Activated CD4-positive, alpha-beta T cell treated with anti-CD3 and anti-CD28 coated beads for 24 hours (primary cell): ENCODE measurements around the gene LRBA.
"Not testable (repeated sequence)": the region's sequence is repeated elsewhere in the genome, so short reads cannot be mapped to it uniquely, and the experiment has no call there.

ENCODE experiments used
- DNase-seq, 2 donors: peaks; one replicate each; pipeline ENCODE4 v3.0.0-alpha.2; 2020; ENCODE audit warnings: low read depth in 2 of 2

The LRBA gene

DNA sequence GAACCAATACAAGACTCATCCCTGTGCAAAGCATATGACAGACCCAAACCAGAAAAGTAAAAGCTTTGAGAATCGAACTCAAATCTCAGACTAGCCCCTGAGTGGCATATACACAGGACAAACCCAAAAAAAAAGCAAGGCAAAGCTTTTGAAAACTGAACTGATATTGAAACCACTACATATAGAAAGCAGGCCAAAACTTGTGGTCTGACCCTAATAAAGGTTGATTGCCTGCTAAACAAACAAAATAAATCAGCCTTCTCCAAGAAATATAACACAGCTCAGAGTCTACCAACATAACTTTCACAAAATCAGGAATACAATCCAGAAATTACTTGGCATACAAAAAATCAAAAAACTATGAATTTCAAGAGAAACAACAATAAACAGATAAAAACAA lies 40.3 kb downstream of the LRBA start:
- DNase-seq, result no peak

GRCh38 chr4:150974252-150974640 lies 40.8 kb downstream of the LRBA start:
- DNase-seq, result no peak

- DNase-seq, result no peak
Measured at GRCh38 chr4:150973626-150974251, 41.3 kb downstream of the LRBA start.

GRCh38 chr4:150972592-150972991 lies 42.5 kb downstream of the LRBA start:
- no peak for DNase-seq

DNA sequence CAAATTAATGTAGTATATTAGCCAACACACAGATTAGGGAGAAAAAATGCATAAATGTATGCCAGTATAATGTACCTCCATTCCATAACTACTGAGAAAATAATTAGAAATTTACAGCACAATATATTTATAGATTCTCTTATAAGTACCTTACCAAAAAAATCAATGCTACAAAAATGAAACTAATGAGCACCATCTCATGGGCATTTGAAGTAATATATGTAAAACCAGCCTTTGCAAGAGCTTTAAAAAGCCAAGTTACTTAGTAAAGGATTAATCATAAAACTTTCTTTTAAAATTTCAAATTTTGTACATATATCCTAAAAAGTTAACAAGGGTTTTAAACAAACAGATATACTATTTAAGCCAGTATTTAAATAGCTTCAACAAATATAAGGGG lies 43.2 kb downstream of the LRBA start:
- DNase-seq, result no peak

GRCh38 chr4:150970685-150971151 lies 44.4 kb downstream of the LRBA start:
- DNase-seq, result no peak

DNA sequence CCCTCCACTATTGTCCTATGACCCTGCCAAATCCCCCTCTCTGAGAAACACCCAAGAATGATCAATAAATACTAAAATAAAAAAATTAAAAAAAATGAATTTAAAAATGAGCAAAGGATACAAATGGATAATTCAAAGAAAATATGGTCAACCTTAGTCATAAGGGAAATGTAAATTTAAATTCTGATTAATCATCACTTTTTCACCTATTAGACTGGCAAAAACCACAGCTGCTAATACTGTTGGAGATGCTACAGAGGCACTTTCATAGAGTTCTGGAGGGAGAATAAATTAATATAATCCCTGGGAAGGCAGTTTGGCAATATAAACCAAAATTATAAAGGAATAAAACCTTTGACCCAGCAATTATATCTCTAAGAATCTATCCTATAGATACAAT lies 50.3 kb downstream of the LRBA start:
- DNase-seq, result no peak

DNA sequence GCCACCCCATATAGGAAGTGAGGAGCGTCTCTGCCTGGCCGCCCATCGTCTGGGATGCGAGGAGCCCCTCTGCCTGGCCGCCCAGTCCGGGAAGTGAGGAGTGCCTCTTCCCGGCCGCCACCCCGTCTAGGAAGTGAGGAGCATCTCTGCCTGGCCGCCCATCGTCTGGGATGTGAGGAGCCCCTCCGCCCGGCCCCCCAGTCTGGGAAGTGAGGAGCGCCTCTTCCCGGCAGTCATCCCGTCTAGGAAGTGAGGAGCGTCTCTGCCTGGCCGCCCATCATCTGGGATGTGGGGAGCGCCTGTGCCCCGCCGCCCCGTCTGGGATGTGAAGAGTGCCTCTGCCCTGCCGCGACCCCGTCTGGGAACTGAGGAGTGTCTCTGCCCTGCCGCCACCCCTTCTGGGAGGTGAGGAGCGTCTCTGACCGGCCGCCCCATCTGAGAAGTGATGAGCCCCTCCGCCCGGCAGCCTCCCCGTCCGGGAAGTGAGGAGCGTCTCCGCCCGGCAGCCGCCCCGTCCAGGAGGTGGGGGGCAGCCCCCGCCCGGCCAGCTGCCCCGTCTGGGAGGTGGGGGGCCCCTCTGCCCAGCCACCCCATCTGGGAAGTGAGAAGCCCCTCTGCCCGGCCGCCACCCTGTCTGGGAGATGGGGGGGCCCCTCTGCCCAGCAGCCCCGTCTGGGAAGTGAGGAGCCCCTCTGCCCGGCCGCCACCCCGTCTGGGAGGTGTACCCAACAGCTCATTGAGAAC lies 51.3 kb downstream of the LRBA start:
- DNase-seq, result not testable (repeated sequence)

GRCh38 chr4:150962245-150962644 lies 52.8 kb downstream of the LRBA start:
- no peak for DNase-seq

DNA sequence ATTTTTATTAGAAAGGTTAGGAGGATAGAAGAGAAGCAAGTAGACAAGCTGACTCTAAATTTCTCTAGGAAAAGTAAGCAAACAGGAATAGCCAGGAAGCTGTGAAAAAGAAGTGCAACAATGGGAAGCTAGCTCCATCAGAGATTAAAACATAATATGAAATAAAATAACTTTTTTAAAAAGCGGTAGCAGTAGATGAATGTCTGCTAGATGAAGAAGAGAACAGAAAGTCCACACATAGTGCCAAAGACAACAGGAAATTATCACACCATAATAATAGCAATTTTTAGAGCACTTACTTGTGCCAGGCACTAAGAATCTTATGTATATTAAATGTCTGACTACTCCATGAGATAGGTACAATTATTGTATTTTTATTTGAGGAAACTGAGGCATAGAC lies 53.5 kb downstream of the LRBA start:
- no peak for DNase-seq

DNA sequence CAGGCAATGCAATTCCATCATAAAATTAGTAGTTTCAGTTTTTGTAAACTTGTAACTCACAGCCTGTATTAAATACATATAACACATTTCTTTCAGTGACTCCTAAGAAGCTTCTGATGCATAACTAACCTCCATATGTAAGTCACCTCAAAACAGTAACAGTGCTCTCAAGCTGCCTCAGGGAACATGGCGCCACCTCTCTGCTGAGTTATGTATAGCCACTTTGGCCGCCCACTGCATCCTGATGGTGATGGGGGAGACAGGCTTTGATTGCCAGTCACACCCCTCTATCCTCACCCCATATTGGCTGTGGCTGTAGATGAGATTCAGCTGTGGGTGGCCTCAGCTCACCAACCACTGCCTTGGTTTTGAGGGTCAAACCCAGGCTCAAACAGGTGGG lies 54.3 kb downstream of the LRBA start:
- peak in 1 of 2 donors; percentile 36 for DNase-seq

GRCh38 chr4:150960079-150960478 lies 55.0 kb downstream of the LRBA start:
- DNase-seq, result no peak

- not testable (repeated sequence) for DNase-seq
Measured at GRCh38 chr4:150957981-150958380, 57.1 kb downstream of the LRBA start.

DNA sequence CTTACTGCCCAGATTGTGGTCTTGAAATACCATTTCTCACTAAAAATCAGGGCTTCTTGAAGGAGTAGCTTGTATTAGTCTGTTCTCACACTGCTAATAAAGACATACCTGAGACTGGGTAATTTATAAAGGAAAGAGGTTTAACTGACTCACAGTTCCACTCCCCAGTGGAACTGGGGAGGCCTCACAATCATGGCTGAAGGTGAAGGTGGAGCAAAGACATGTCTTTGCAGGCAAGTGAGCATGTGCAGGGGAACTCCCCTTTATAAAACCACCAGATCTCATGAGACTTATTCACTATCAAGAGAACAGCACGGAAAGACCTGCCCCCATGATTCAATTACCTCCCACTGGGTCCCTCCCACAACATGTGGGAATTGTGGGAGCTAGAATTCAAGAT lies 58.0 kb downstream of the LRBA start:
- peak in 1 of 2 donors; percentile 4 for DNase-seq

DNA sequence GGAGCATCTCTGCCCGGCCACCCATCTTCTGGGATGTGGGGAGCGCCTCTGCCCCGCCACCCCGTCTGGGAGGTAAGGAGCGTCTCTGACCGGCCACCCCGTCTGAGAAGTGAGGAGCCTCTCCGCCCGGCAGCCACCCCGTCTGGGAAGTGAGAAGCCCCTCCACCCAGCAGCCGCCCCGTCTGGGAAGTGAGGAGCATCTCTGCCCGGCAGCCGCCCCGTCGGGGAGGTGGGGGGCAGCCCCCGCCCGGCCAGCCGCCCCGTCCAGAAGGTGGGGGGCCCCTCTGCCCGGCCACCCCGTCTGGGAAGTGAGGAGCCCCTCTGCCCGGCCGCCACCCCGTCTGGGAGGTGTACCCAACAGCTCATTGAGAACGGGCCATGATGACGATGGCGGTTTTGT lies 61.2 kb downstream of the LRBA start:
- not testable (repeated sequence) for DNase-seq

- no peak for DNase-seq
Measured at GRCh38 chr4:150952167-150952845, 62.8 kb downstream of the LRBA start.

DNA sequence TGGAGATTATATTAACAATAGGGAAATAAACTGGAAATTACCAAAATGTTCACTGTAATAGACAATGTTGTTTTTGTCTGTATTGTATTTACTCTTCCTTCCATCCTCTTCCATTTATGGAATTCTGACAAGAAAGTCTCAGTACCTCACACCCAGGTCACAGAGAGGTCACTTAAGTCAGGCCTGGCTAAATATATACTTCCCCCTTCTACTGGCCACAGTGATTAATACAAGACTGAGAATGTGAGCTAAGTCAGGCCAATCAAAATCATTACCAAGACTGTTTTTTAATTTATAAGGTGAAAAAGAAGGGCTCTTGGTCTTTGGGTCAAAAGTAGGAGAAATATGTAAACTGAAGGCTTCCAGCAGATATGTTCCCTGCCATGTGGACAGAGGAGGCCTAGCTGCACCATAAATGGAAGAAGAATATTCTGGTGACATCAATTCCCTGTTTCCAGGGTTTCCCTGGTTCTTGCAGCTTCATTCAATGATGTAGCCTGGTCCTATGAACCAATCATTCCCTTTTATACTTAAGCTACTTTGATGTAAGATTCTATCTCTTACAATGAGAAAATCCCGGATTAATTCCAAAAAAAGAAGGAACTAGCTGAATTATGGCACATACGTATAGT lies 64.3 kb downstream of the LRBA start:
- no peak for DNase-seq

- no peak for DNase-seq
Measured at GRCh38 chr4:150949943-150950342, 65.1 kb downstream of the LRBA start.

DNA sequence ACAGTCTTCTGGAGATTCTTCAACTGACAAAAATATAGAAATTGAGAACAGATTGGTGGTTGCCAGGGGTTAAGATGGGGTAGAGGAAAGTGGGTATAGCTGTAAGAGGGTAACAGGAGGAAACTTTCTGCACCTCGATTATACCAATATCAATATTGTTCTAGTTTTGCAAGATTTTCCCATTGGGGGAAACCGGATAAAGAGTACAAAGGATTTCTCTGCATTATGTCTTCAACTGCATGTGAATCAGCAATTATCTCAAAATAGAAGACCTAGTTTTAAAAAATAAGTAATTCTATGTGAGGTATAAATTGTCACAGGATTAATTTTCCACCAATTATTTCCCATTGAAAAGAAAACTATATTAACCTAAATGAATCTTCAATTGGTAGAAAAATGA lies 65.7 kb downstream of the LRBA start:
- no peak for DNase-seq

DNA sequence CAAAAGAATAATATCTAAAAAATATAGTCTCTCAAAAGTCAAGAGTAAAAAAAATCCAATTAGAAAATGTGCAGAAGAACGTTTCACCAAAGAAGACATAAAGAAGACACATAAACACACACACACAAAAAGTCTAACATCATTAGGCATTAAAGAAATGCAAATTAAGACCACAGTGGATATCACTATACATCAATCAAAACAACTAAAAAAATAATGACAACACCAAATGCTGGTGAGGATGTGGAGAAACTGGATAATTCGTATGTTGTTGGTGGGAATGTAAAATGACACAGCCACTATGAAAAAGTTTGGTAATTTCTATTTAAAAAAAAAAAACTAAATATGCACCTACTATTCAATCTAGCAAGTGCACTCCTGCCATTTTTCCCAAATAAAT lies 66.4 kb downstream of the LRBA start:
- DNase-seq, result no peak

GRCh38 chr4:150948074-150948473 lies 67.0 kb downstream of the LRBA start:
- DNase-seq, result no peak

GRCh38 chr4:150944660-150945059 lies 70.4 kb downstream of the LRBA start:
- no peak for DNase-seq
